IPS-15b (cell line): ENCODE results near the gene SMIM1.

Experiments
- H3K27me3 ChIP-seq: one replicate; pipeline ENCODE4 v1.6.1; 2013; ENCODE audit warnings: low read length; ENCODE audit not compliant: control insufficient read depth, insufficient read depth
- H3K36me3 ChIP-seq: one replicate; pipeline ENCODE4 v1.6.1; 2013; ENCODE audit warnings: low read length; ENCODE audit not compliant: control insufficient read depth, insufficient read depth
- H3K4me1 ChIP-seq: one replicate; pipeline ENCODE4 v1.6.1; 2013; ENCODE audit warnings: mild to moderate bottlenecking, low read length; ENCODE audit not compliant: control insufficient read depth, insufficient read depth
- H3K4me3 ChIP-seq: one replicate; pipeline ENCODE4 v1.5.1; 2013; ENCODE audit warnings: low read depth, low read length
- H3K9ac ChIP-seq: one replicate; pipeline ENCODE4 v1.6.1; 2013; ENCODE audit warnings: low read depth, mild to moderate bottlenecking, low read length
- H3K9me3 ChIP-seq: one replicate; pipeline ENCODE4 v1.6.1; 2013; ENCODE audit warnings: mild to moderate bottlenecking, low read length; ENCODE audit not compliant: control insufficient read depth, insufficient read depth

The SMIM1 gene

DNA sequence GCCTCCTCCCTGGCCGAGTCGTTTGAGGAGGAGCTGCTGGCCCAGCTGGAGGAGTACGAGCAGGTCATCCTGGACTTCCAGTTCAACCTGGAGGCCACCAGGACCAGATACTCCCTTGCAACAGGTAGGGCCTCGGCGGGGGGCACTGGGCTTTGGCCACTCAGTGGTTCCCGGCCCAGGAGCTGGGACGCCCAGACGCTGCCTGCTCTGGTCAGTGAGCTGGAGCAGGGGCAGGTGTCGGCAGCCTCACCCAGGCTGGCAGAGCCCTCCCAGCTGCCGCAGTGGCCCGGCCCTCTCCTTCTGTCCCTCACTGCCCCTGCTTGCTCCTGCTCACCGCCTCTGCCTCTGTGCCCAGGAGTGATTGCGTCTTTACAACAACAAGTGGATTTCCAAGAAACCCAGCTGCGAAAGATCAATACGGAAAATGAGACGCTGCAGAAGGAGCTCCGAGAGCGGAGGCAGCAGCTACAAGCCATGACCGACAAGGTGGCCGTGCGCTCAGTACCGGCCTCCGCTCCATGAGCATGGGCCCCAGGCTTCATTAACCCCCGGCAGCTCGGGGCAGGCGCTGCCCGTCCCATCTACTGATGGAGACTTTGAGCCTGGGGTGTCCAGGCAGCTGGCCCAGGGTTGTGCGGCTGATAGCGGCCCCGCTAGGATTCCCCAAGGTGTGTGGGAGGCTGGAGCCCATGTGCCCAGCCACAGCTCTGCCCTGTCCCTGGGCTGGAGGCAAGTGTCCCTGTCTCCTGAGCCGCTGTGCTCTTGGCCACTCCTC is 9.0 kb upstream of the SMIM1 start:
- Histone ChIP-seq H3K9ac (no peak overlapping the region), H3K27me3 (peaks cover 2% of the 10 kb centered on the region), H3K4me3 (no peak overlapping the region), H3K9me3 (no peaks in the 10 kb centered on the region), H3K4me1 (no peaks in the 10 kb centered on the region), H3K36me3 (no peaks in the 10 kb centered on the region)

DNA sequence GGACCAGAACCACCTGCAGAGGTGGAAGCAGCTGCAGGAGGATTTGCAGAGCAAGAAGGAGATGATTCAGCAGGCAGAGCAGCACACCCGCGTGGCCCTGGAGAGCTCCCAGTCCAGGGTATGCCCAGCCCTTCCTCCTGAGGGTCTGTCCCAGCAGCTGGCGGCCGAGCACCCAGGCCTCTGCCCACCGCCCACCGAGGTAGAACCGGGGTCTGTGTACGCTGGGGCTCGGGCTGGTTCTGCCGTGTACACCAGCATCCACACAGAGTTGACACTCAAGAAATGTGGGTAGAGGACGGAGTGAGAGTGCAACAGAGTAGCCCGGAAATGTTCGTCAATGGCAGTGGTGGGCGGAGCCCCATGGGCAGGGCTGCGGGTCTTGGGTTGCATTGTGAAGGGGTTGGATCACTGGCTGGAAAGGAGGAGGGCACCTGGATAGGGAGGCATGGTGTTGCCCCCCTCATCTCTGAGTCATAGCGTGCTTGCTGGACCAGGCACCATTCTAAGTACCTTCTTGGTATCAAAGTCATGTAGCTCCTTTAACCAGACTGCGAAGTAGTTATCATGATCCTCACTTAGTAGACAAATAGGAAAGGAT is 5.1 kb upstream of the SMIM1 start:
- peaks cover 5% of the 10 kb centered on the region for H3K27me3 ChIP-seq
- H3K9me3 ChIP-seq, result no peaks in the 10 kb centered on the region
- no peaks in the 10 kb centered on the region for H3K4me1 ChIP-seq
- no peak overlapping the region for H3K9ac ChIP-seq
- H3K36me3 ChIP-seq, result no peaks in the 10 kb centered on the region
- H3K4me3 ChIP-seq, result no peak overlapping the region

DNA sequence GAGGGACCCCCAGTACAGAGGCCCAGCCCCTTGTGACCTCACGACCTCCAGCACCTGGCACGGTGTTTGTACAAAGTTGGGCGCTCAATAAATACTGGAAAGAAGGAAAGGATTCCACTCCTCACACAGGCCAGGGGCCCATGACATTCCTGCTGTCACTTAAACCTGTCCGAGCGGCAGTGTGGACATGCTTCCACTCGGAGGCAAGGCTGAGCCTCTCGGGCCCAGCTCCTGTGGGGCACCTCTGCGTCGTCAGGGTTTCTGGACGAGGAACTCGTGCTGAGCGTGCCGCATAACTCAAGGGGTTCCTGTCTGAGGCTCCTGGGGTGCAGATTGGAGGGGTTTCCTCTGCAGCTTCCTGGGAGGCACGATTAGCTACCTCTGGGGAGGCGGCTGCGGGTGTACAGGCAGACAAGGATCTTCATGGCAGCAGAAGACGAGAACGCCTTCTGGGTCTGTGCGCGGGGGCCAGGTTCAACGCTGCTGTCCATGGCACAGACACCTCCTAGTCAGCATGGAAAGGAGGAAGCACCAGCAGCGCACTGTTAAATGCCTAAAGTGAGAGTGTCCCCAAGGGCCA is 3.6 kb upstream of the SMIM1 start:
- peaks cover 3% of the 10 kb centered on the region for H3K4me1 ChIP-seq
- no peak overlapping the region for H3K4me3 ChIP-seq
- peaks cover 5% of the 10 kb centered on the region for H3K27me3 ChIP-seq

DNA sequence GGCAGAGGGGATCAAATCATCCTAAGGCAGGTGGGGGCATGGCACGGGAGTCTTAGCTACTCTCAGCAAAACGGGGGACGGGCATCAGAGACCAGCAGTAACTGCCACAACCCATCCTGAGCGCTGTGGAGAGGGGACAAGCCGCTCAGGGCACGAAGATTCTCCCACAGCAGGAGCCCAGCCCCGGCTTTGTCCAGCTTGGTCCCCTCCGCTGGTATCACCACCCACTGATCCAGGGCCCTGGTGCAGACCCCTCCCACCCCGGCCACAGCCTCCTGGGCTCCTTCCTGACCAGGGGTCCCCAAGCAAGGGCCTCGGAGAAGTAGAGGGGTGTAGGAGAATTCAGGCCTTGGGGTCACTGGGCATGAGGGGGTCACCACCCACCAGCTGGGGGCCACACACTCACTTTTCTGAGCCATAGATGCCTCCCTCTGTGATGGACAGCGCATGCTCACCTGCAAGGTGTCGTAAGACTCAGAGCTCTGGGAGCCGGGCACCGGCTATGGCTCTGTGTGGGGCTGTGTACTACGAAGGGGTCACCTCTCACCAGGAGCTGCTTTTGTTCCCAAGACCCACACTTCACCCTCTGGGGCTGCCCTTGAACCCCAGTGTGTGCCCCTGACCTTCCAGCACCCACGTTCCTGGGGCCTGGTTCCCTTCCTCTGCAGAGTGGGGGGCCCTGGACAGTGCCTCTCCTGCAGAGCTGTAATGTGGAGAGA is 2.3 kb upstream of the SMIM1 start:
- Histone ChIP-seq H3K27me3 (peaks cover 5% of the 10 kb centered on the region), H3K9ac (no peak overlapping the region), H3K4me1 (peaks cover 5% of the 10 kb centered on the region), H3K36me3 (peaks cover 2% of the 10 kb centered on the region), H3K9me3 (no peaks in the 10 kb centered on the region), H3K4me3 (no peak overlapping the region)

More for the DNA sequence above, 3.6 kb upstream of the SMIM1 start:
- H3K36me3 ChIP-seq, result peaks cover 2% of the 10 kb centered on the region
- H3K9me3 ChIP-seq, result no peaks in the 10 kb centered on the region
- no peak overlapping the region for H3K9ac ChIP-seq

DNA sequence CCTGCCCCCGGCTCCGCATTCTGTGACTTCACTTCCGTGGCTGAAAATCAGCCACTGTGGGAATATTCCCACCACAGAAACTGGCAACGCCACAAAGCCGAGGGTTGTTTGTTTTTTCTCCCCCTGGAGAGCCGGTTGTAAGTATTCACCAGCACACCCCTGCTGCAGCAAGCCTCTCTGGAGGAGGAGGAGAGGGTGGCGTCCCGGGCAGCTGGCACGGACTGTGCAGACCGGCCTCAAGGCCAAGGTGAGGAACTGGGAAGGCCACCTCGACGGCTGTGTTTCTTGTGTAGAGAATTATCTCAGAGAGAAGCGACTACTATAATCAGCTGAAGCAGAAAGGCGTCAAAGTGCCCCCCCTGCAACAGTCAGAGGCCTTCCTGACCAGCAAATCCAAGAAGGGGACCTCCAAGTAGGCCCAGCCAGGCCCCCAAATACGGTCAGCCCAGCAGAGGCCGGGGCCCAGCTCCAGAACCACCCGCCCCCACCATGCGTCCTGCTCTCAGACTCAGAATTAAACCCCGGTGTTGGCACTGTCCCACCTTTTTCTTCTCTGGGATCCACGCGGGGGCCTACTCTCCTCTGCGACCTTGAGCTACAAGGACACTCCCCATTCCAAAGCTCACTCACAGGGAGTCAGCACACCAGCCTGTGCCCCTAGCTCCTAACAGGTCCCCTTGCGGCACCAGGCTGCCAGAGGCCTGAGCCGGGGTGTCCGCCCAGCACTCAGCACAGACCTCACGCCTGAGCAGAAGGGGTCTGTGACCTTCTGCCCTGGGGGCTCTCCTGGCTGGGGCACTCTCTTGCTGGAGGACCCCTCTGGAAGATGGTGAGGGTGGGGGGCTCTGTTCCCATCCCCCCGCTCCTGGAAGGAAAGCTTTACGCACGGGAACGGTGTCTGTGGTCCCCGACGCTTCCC is 1.2 kb upstream of the SMIM1 start:
- Histone ChIP-seq H3K27me3 (peaks cover 3% of the 10 kb centered on the region), H3K4me1 (peaks cover 5% of the 10 kb centered on the region), H3K4me3 (peak overlapping the region; percentile 63), H3K36me3 (peaks cover 2% of the 10 kb centered on the region), H3K9ac (peak overlapping the region; percentile 65), H3K9me3 (no peaks in the 10 kb centered on the region)

DNA sequence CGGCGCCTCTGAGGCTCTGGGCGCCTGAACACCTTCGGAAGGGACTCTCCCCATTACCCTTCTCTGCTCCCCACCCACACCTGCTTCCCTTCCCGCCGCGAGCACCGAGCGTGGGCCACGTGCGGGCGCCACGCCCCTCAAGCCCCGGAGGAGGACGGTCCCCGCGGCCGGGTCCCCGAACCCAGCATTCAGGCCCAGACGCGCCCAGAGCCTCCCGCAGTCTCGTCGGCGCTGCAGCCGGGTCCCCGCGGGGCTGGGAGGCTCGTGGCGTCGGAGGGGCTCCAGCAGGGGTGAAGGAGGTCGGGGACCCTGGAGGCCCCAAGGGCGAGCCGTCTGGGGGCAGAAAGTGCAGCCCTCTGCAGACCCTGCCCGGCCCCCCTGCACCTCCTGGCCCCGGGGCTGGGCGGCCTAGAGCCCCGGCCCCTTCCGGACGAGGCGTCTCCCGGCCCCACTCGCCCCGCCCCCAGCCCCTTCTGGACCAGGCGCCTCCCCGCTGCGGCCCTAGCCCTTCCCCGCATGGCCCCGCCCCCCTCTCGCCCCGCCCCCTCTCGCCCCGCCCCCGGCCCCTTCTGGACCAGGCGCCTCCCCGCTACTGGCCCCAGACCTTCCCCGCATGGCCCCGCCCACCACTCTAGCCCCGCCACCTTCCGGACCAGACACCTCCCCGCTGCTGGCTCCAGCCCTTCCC is 378 bp upstream of the SMIM1 start:
- no peaks in the 10 kb centered on the region for H3K9me3 ChIP-seq
- H3K9ac ChIP-seq, result peak overlapping the region; percentile 65
- H3K4me3 ChIP-seq, result peak overlapping the region; percentile 63
- peaks cover 2% of the 10 kb centered on the region for H3K36me3 ChIP-seq
- H3K4me1 ChIP-seq, result peaks cover 5% of the 10 kb centered on the region
- H3K27me3 ChIP-seq, result peaks cover 3% of the 10 kb centered on the region

DNA sequence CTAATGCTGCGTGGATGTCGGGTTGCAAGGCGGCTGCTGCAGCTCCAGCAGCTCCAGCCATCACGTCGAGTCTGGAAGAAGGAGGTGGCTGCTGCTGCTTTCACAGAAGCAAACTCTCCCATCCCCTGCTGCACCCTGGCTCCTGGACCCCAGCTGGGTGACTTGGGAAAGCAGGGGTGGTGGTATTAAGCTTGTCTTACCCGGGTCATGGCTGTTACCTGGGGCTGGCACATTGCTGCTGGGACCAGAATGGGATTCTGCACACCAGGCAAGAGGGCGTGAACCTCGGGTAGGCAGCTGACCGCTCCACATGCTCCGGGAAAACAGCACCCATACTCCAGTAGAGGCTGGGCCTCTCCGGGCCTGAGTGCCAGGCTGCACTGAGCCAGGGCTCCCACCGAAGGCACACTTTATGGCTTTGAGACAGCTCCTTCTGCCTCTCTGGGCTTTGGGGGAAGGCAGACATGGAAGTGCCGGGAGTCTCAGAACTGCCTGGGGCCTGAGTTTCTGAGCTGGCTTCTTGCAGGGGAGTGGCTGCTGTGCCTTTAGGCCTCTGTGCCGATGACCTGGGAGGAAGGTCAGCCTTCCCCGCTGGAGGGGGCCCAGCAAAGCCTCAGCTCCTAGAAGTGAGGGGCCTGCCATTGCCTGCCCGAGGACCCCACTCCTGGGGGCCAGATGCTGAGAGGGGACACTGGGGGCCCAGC is 1.2 kb downstream of the SMIM1 start:
- Histone ChIP-seq H3K27me3 (peaks cover 3% of the 10 kb centered on the region), H3K4me1 (peaks cover 5% of the 10 kb centered on the region), H3K9me3 (no peaks in the 10 kb centered on the region), H3K4me3 (no peak overlapping the region), H3K9ac (no peak overlapping the region), H3K36me3 (peaks cover 4% of the 10 kb centered on the region)

DNA sequence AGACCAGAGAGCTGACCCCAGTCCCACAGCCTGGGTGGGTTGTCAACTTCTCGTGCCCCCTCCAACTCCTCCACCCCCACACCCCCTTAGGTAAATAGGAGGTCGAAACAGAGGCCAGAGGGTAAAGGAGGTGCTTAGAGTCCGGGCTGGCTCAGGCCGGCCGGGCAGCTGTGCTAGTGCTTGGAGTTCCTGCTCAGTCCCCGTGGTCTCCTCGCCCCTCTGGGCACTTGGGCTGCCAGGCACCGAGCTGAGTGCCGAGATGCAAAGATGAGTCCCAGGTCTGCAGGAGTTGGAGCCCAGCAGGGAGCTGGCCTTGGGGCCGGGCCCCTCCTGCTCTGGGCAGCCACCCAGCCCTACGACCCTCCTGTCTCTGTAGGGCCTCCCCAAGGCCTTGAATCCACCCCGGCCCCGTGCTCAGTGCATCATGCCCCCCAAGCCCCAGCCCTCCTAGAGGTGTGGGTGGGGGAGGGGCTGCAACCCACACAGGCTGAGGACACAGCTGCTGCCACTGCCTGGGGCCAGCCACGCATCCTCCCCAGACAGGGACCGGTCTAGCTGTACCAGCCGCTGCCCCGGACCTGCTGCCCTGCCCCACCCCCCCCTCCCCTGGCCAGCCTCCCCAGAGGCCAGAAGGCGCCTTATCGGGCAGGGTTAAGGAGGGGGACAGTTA is 1.9 kb downstream of the SMIM1 start:
- peaks cover 3% of the 10 kb centered on the region for H3K27me3 ChIP-seq
- H3K9me3 ChIP-seq, result no peaks in the 10 kb centered on the region
- H3K36me3 ChIP-seq, result peaks cover 9% of the 10 kb centered on the region
- H3K4me3 ChIP-seq, result no peak overlapping the region
- H3K9ac ChIP-seq, result no peak overlapping the region
- peaks cover 5% of the 10 kb centered on the region for H3K4me1 ChIP-seq

DNA sequence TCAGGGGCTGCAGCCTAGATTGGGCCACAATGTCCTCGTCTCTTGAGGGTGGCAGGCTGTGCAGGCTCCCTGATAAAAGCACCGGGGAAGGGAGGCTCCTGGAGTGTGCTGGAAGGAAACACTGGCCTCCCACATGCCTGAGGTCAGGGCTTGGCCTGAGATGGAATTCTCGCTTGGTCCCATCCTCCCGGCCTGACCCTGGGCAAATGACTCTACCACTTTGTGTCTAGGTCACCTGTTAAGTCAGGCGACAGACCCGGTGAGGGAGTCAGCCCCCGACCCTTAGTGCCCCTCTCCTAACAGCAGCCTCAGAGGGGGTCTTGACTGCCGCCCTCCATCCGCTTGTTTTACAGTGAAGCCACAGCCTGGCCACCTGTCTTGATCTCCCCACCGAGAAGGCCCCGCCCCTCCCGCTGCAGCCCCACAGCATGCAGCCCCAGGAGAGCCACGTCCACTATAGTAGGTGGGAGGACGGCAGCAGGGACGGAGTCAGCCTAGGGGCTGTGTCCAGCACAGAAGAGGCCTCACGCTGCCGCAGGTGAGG is 2.5 kb downstream of the SMIM1 start:
- H3K9ac ChIP-seq, result no peak overlapping the region
- peaks cover 15% of the 10 kb centered on the region for H3K36me3 ChIP-seq
- peaks cover 3% of the 10 kb centered on the region for H3K27me3 ChIP-seq
- H3K4me3 ChIP-seq, result no peak overlapping the region
- H3K9me3 ChIP-seq, result no peaks in the 10 kb centered on the region
- peaks cover 5% of the 10 kb centered on the region for H3K4me1 ChIP-seq
